HepG2 (cell line): ENCODE measurements around the gene ACP5. TPM values are rescaled to one million over a fixed set of nuclear protein-coding genes. Genes with fewer than 3 reads are reported as not detected.

Experiments used
- DR1 ChIP-seq: sonication (generic); formaldehyde crosslinking; IDR thresholded peaks from 2 replicates; pipeline ENCODE4 v1.8.0; 2021; ENCODE audit warnings: mild to moderate bottlenecking, missing genetic modification reagents, inconsistent platforms
- EEA1 ChIP-seq: sonication (generic); formaldehyde crosslinking; IDR thresholded peaks from 2 replicates; pipeline ENCODE4 v1.5.1; 2020; ENCODE audit warnings: mild to moderate bottlenecking, missing genetic modification reagents, borderline replicate concordance
- EP300 ChIP-seq, 3 experiments: sonication (generic) in 1 of 3; formaldehyde crosslinking in 1 of 3; IDR thresholded peaks; 2 replicates each; pipeline versions ENCODE4 v1.5.1 to v1.6.1; 2011 to 2020; ENCODE audit warnings: low read depth in 2 of 3, low read length in 2 of 3, borderline replicate concordance in 1 of 3, improper control_type of control experiment in 1 of 3, mild to moderate bottlenecking in 1 of 3, missing genetic modification reagents in 1 of 3, moderate library complexity in 1 of 3
- GABPB1 ChIP-seq: IDR thresholded peaks from 2 replicates; pipeline ENCODE4 v1.6.1; 2016; ENCODE audit warnings: mild to moderate bottlenecking, missing genetic modification reagents, moderate library complexity, missing compliant biosample characterization
- ISX ChIP-seq: sonication (generic); formaldehyde crosslinking; conservative IDR thresholded peaks from 2 replicates; pipeline ENCODE4 v1.5.0; 2020; ENCODE audit warnings: missing genetic modification reagents
- NFYC ChIP-seq: IDR thresholded peaks from 2 replicates; pipeline ENCODE4 v1.6.1; 2016; ENCODE audit warnings: missing genetic modification reagents, missing compliant biosample characterization
- PRMT3 ChIP-seq: sonication (generic); formaldehyde crosslinking; IDR thresholded peaks from 2 replicates; pipeline ENCODE4 v1.8.1; 2022; ENCODE audit warnings: low read depth, mild to moderate bottlenecking, moderate library complexity, missing genetic modification reagents, borderline replicate concordance
- SNRNP70 ChIP-seq: fragments of 200-400 bp; formaldehyde crosslinking; IDR thresholded peaks from 2 replicates; pipeline ENCODE4 v1.6.1; 2017; ENCODE audit warnings: mild to moderate bottlenecking, low read depth, low read length, moderate library complexity
- TEAD3 ChIP-seq: optimal IDR thresholded peaks from 2 replicates; pipeline ENCODE3; 2016; ENCODE audit warnings: borderline replicate concordance
- ZNF124 ChIP-seq: sonication (generic); formaldehyde crosslinking; IDR thresholded peaks from 2 replicates; pipeline ENCODE4 v1.4.0; 2020; ENCODE audit warnings: missing genetic modification reagents
- ZNF138 ChIP-seq: sonication (generic); formaldehyde crosslinking; IDR thresholded peaks from 2 replicates; pipeline ENCODE4 v1.5.0; 2020; ENCODE audit warnings: mild to moderate bottlenecking, low read depth, missing genetic modification reagents
- ZNF451 ChIP-seq: sonication (generic); formaldehyde crosslinking; IDR thresholded peaks from 2 replicates; pipeline ENCODE4 v1.5.0; 2020; ENCODE audit warnings: mild to moderate bottlenecking, missing genetic modification reagents
- polyA plus RNA-seq, 8 experiments: library from polyadenylated mRNA; depleted of rRNA in 3 of 8; stranded (reverse) in 7 of 8; unstranded in 1 of 8; fragments of >200 nt; fragmentation: Illumina TruSeq in 4 of 8; extraction: Trizol in 4 of 8; gene quantifications; 2 replicates each; pipeline versions ENCODE4 v1.2.1 to v1.2.3, GENCODE V29; 2011 to 2016; ENCODE audit warnings: low read depth in 4 of 8, missing spikeins in 1 of 8, mixed read lengths in 1 of 8; ENCODE audit not compliant: insufficient read depth in 1 of 8
- total RNA-seq, 5 experiments: library from RNA; depleted of rRNA; stranded (reverse); fragments of >200 nt; fragmentation: Illumina TruSeq; extraction: Trizol; gene quantifications; 2 replicates each; pipeline ENCODE4 v1.2.3, GENCODE V29; 2016; ENCODE audit warnings: low read depth in 1 of 5
- TF ChIP-seq, protein P1 (sequence below): sonication (generic); formaldehyde crosslinking; IDR thresholded peaks from 2 replicates; pipeline ENCODE4 v1.4.0; 2020; ENCODE audit warnings: mild to moderate bottlenecking, missing genetic modification reagents, borderline replicate concordance
- TF ChIP-seq, protein P2 (sequence below): sonication (generic); formaldehyde crosslinking; IDR thresholded peaks from 2 replicates; pipeline ENCODE4 v1.4.0; 2020; ENCODE audit warnings: missing genetic modification reagents
- TF ChIP-seq, protein P3 (sequence below): sonication (generic); formaldehyde crosslinking; IDR thresholded peaks from 2 replicates; pipeline ENCODE4 v1.8.1; 2023; ENCODE audit warnings: mild to moderate bottlenecking, moderate library complexity, missing genetic modification reagents
- TF ChIP-seq, protein P4 (sequence below): sonication (generic); formaldehyde crosslinking; conservative IDR thresholded peaks from 2 replicates; pipeline ENCODE4 v1.8.1; 2023; ENCODE audit warnings: missing genetic modification reagents
- TF ChIP-seq, protein P5 (sequence below): sonication (generic); formaldehyde crosslinking; IDR thresholded peaks from 2 replicates; pipeline ENCODE4 v1.4.0; 2020; ENCODE audit warnings: missing genetic modification reagents

ACP5 gene
- total and polyA plus RNA-seq, 2 of the 13 experiments (the other 11 are each of a cell fraction or from before 2014, with no cell fraction given), result 1.3 to 6.7 TPM

DNA sequence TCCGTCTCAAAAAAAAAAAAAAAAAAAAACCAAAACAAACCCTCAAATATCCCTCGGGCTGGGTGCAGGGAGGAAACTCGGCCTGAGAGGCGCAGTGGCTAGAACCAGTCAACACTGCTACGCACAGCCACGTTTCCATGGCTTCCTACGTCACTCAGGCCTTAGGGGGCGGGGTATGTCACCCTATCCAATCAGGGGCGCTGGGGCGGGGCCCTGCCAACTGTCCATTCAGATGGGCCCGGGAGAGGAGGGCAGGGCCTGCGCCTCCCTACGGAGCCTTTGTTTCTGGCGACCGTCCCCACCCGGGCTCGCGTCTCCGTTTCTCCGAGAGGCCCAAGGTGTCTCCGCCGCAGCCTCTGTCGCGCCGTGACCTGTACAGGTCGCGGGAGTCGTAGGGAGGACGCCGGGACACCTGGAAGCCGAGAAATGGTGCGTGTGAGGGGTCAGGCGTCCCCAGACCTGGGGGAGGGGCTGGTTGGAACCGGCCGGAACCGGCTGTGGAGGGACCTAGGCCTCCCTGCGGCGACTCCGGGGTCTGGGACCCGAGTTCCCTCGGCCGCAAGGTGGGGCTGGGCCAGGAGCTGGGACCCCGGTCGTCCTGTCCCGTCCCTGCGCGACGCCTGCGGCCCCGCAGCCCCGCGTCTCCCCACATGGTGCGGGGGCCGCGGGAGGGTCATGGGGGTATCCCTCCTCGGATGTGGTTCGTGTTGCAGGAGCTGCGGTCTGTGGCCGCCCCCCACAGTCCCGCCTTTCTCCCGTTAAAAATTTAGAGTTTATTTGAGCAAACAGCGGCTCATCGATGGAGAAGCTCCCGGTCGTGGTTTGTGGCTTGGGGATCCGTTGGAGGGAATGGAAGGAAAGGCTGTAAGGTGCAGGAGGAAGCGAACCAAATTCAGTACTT, 20.0 kb upstream of the ACP5 start, which contains the start of gene ZNF627 (continued):
- TF ChIP-seq, protein P1, sequence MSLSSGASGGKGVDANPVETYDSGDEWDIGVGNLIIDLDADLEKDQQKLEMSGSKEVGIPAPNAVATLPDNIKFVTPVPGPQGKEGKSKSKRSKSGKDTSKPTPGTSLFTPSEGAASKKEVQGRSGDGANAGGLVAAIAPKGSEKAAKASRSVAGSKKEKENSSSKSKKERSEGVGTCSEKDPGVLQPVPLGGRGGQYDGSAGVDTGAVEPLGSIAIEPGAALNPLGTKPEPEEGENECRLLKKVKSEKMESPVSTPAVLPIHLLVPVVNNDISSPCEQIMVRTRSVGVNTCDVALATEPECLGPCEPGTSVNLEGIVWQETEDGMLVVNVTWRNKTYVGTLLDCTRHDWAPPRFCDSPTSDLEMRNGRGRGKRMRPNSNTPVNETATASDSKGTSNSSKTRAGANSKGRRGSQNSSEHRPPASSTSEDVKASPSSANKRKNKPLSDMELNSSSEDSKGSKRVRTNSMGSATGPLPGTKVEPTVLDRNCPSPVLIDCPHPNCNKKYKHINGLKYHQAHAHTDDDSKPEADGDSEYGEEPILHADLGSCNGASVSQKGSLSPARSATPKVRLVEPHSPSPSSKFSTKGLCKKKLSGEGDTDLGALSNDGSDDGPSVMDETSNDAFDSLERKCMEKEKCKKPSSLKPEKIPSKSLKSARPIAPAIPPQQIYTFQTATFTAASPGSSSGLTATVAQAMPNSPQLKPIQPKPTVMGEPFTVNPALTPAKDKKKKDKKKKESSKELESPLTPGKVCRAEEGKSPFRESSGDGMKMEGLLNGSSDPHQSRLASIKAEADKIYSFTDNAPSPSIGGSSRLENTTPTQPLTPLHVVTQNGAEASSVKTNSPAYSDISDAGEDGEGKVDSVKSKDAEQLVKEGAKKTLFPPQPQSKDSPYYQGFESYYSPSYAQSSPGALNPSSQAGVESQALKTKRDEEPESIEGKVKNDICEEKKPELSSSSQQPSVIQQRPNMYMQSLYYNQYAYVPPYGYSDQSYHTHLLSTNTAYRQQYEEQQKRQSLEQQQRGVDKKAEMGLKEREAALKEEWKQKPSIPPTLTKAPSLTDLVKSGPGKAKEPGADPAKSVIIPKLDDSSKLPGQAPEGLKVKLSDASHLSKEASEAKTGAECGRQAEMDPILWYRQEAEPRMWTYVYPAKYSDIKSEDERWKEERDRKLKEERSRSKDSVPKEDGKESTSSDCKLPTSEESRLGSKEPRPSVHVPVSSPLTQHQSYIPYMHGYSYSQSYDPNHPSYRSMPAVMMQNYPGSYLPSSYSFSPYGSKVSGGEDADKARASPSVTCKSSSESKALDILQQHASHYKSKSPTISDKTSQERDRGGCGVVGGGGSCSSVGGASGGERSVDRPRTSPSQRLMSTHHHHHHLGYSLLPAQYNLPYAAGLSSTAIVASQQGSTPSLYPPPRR (CRISPR knock-in tag), result 0 out of 2 replicates have a peak, but pooled peaks have one; percentile 30
- TF ChIP-seq ZNF124 (CRISPR knock-in tag) (0 out of 2 replicates have a peak, but pooled peaks have one; percentile 21), EP300 (IDR thresholded peaks at IDR 0.05; ENCODE audit: low read depth in 2 of 2, low read length in 2 of 2) (no peak), EP300 (CRISPR knock-in tag; IDR thresholded peaks at IDR 0.05; ENCODE audit: borderline replicate concordance) (no peak), NFYC (CRISPR knock-in tag) (peak; percentile 86), ZNF451 (CRISPR knock-in tag) (peak; percentile 88; the same call in 1 of the 2 replicates), SNRNP70 (no peak), DR1 (CRISPR knock-in tag) (peak; percentile 86), EEA1 (CRISPR knock-in tag) (0 out of 2 replicates have a peak, but pooled peaks have one; percentile 85), TEAD3 (CRISPR knock-in tag) (peak; percentile 13), PRMT3 (no peak), GABPB1 (CRISPR knock-in tag) (peak; percentile 83), ZNF138 (peak; percentile 94; the same call in 1 of the 2 replicates), ISX (CRISPR knock-in tag) (peak; percentile 70; the same call in 1 of the 2 replicates)
- TF ChIP-seq, protein P2, sequence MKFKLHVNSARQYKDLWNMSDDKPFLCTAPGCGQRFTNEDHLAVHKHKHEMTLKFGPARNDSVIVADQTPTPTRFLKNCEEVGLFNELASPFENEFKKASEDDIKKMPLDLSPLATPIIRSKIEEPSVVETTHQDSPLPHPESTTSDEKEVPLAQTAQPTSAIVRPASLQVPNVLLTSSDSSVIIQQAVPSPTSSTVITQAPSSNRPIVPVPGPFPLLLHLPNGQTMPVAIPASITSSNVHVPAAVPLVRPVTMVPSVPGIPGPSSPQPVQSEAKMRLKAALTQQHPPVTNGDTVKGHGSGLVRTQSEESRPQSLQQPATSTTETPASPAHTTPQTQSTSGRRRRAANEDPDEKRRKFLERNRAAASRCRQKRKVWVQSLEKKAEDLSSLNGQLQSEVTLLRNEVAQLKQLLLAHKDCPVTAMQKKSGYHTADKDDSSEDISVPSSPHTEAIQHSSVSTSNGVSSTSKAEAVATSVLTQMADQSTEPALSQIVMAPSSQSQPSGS (CRISPR knock-in tag), result peak; percentile 59; the same call in 1 of the 2 replicates
- TF ChIP-seq, protein P3, sequence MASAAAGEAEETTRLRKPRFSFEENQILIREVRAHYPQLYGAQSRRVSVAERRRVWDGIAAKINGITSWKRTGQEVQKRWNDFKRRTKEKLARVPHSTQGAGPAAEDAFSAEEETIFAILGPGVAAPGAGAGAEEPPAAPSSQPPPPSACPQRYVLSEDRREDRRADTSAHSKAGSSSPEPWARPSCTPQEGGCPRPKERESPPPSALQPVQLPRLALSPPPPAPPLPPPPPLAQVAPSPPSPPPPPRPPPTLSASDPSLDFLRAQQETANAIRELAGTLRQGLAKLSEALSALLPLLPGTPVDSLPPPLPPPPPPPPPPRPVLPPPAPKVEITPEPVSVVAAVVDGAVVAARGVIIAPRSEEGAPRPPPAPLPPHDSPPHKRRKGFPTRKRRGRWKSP (CRISPR knock-in tag), result no peak; the same call in 1 of the 2 replicates
- TF ChIP-seq, protein P4, sequence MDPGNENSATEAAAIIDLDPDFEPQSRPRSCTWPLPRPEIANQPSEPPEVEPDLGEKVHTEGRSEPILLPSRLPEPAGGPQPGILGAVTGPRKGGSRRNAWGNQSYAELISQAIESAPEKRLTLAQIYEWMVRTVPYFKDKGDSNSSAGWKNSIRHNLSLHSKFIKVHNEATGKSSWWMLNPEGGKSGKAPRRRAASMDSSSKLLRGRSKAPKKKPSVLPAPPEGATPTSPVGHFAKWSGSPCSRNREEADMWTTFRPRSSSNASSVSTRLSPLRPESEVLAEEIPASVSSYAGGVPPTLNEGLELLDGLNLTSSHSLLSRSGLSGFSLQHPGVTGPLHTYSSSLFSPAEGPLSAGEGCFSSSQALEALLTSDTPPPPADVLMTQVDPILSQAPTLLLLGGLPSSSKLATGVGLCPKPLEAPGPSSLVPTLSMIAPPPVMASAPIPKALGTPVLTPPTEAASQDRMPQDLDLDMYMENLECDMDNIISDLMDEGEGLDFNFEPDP (CRISPR knock-in tag), result no peak
- TF ChIP-seq, protein P5, sequence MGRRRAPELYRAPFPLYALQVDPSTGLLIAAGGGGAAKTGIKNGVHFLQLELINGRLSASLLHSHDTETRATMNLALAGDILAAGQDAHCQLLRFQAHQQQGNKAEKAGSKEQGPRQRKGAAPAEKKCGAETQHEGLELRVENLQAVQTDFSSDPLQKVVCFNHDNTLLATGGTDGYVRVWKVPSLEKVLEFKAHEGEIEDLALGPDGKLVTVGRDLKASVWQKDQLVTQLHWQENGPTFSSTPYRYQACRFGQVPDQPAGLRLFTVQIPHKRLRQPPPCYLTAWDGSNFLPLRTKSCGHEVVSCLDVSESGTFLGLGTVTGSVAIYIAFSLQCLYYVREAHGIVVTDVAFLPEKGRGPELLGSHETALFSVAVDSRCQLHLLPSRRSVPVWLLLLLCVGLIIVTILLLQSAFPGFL (CRISPR knock-in tag), result no peak
